HEK293 (cell line): ENCODE data around the gene SYNE3.

Source experiments
- ZBTB17 ChIP-seq: fragments of 450-650 bp; formaldehyde crosslinking; IDR thresholded peaks from 2 replicates; pipeline ENCODE4 v1.5.1; 2016; ENCODE audit warnings: missing biosample characterization, missing genetic modification characterization
- ZNF138 ChIP-seq: fragments of 450-650 bp; formaldehyde crosslinking; IDR thresholded peaks from 2 replicates; pipeline ENCODE4 v1.5.1; 2016; ENCODE audit warnings: missing biosample characterization, missing genetic modification characterization, borderline replicate concordance
- TF ChIP-seq, protein P1 (sequence below): fragments of 450-650 bp; formaldehyde crosslinking; IDR thresholded peaks from 2 replicates; pipeline ENCODE4 v1.5.1; 2016; ENCODE audit warnings: missing biosample characterization, missing genetic modification characterization

DNA sequence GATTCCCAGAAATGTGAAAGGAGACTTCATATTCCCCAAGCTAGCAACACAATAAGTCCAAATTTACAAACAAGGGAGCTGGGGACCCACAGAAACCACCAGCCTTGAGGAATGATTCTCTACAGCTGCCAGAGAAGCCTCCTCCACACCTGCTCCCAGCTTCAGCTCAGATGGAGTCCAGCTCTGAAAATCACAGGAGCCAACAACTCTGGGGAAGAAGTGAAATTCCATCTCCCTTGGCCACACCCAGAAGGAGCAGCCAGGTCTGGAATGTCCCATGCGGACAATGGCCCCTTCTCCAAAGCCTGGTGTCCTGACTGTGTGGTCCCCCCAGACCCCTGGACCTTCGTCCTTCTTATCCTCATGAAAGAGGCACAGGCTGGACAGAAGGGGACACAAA lies 45.4 kb downstream of the SYNE3 start:
- TF ChIP-seq ZBTB17 (tag by site-specific recombination) (no peak), ZNF138 (tag by site-specific recombination) (no peak)
- TF ChIP-seq, protein P1, sequence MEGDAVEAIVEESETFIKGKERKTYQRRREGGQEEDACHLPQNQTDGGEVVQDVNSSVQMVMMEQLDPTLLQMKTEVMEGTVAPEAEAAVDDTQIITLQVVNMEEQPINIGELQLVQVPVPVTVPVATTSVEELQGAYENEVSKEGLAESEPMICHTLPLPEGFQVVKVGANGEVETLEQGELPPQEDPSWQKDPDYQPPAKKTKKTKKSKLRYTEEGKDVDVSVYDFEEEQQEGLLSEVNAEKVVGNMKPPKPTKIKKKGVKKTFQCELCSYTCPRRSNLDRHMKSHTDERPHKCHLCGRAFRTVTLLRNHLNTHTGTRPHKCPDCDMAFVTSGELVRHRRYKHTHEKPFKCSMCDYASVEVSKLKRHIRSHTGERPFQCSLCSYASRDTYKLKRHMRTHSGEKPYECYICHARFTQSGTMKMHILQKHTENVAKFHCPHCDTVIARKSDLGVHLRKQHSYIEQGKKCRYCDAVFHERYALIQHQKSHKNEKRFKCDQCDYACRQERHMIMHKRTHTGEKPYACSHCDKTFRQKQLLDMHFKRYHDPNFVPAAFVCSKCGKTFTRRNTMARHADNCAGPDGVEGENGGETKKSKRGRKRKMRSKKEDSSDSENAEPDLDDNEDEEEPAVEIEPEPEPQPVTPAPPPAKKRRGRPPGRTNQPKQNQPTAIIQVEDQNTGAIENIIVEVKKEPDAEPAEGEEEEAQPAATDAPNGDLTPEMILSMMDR (tag by site-specific recombination), result no peak
